ENCODE results near the gene CNFN.

Gene CNFN

GRCh38 chr19:42409477-42409876, 19.4 kb upstream of the CNFN start:
- DNase-seq (ENCODE audit: low spot score) = no peak

- no peak for DNase-seq (ENCODE audit: low spot score)
Measured at GRCh38 chr19:42407816-42408175, 17.7 kb upstream of the CNFN start.

- no peak for DNase-seq (ENCODE audit: low spot score)
Measured at GRCh38 chr19:42407085-42407815, 17.2 kb upstream of the CNFN start.

GRCh38 chr19:42406111-42406510, 16.0 kb upstream of the CNFN start:
- DNase-seq (ENCODE audit: low spot score) = no peak

GRCh38 chr19:42403586-42403985, 13.5 kb upstream of the CNFN start:
- no peak for DNase-seq (ENCODE audit: low spot score)

- DNase-seq (ENCODE audit: low spot score) = no peak
Measured at GRCh38 chr19:42402376-42403116, 12.4 kb upstream of the CNFN start.

- DNase-seq (ENCODE audit: low spot score) = peak; percentile 69
Measured at GRCh38 chr19:42401365-42402303, 11.5 kb upstream of the CNFN start.

GRCh38 chr19:42400404-42400803, 10.3 kb upstream of the CNFN start:
- no peak for DNase-seq (ENCODE audit: low spot score)

- DNase-seq (ENCODE audit: low spot score) = no peak
Measured at GRCh38 chr19:42397263-42398166, 7.4 kb upstream of the CNFN start.

GRCh38 chr19:42396381-42397262, 6.5 kb upstream of the CNFN start:
- DNase-seq (ENCODE audit: low spot score) = peak; percentile 96

GRCh38 chr19:42394751-42395150, 4.7 kb upstream of the CNFN start:
- DNase-seq (ENCODE audit: low spot score) = no peak

GRCh38 chr19:42392165-42392564, 2.1 kb upstream of the CNFN start:
- DNase-seq (ENCODE audit: low spot score) = no peak

GRCh38 chr19:42388851-42389489, 1.1 kb downstream of the CNFN start:
- no peak for DNase-seq (ENCODE audit: low spot score)

GRCh38 chr19:42386974-42387707, 3.0 kb downstream of the CNFN start:
- no peak for DNase-seq (ENCODE audit: low spot score)

GRCh38 chr19:42380155-42380554, 9.9 kb downstream of the CNFN start:
- DNase-seq (ENCODE audit: low spot score) = no peak

- no peak for DNase-seq (ENCODE audit: low spot score)
Measured at GRCh38 chr19:42378225-42379215, 11.6 kb downstream of the CNFN start.

GRCh38 chr19:42376177-42376555, 13.9 kb downstream of the CNFN start:
- DNase-seq (ENCODE audit: low spot score) = no peak
